Measurements from ENCODE around the gene ACTR1A.

The ACTR1A gene

GRCh38 chr10:102453502-102453901 is 49.0 kb downstream of the ACTR1A start:
- DNase-seq (ENCODE audit: low spot score) = no peak

- DNase-seq (ENCODE audit: low spot score) = peak; percentile 83
Observed at GRCh38 chr10:102452672-102453340, 49.7 kb downstream of the ACTR1A start.

GRCh38 chr10:102451105-102451969 is 51.2 kb downstream of the ACTR1A start, which contains the start of gene C10orf95:
TSS of gene C10orf95 (minus strand) at chr10:102451543. CDS start at chr10:102451093, 450 bp downstream.
- DNase-seq (ENCODE audit: low spot score) = peak; percentile 10

- DNase-seq (ENCODE audit: low spot score) = peak; percentile 88
Observed at GRCh38 chr10:102450374-102451104, 52.0 kb downstream of the ACTR1A start.

GRCh38 chr10:102450124-102450373 is 52.5 kb downstream of the ACTR1A start:
- DNase-seq (ENCODE audit: low spot score) = no peak

- peak; percentile 88 for DNase-seq (ENCODE audit: low spot score)
Observed at GRCh38 chr10:102449321-102450123, 53.0 kb downstream of the ACTR1A start.

- DNase-seq (ENCODE audit: low spot score) = no peak
Observed at GRCh38 chr10:102444851-102445250, 57.7 kb downstream of the ACTR1A start.

DNA sequence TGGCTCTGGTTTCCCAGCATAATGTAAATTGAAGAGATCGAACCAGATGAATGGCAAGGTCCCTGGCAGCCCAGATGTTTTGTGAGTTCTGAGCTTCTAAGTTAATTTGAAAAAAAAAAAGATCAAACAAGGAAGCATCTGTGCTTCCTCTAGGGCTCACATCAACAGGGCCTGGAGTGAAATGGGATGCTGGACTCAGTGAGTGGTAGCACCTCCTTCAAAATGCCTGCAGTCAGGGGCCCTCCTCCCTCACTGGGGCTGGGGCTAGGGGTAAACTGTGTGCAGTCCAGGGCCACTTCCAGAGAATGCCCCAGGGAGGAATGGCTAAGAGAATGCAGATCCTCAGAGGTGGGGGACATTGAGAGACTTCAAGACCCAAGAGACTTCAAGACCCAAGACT is 64.1 kb downstream of the ACTR1A start:
- DNase-seq (ENCODE audit: low spot score) = no peak

- DNase-seq (ENCODE audit: low spot score) = no peak
Observed at GRCh38 chr10:102437515-102437914, 65.0 kb downstream of the ACTR1A start.

- no peak for DNase-seq (ENCODE audit: low spot score)
Observed at GRCh38 chr10:102436312-102436711, 66.2 kb downstream of the ACTR1A start.

GRCh38 chr10:102435529-102436233 is 66.8 kb downstream of the ACTR1A start:
- DNase-seq (ENCODE audit: low spot score) = peak; percentile 67

GRCh38 chr10:102435133-102435497 is 67.4 kb downstream of the ACTR1A start:
- no peak for DNase-seq (ENCODE audit: low spot score)

- DNase-seq (ENCODE audit: low spot score) = no peak
Observed at GRCh38 chr10:102434394-102435132, 67.9 kb downstream of the ACTR1A start.

DNA sequence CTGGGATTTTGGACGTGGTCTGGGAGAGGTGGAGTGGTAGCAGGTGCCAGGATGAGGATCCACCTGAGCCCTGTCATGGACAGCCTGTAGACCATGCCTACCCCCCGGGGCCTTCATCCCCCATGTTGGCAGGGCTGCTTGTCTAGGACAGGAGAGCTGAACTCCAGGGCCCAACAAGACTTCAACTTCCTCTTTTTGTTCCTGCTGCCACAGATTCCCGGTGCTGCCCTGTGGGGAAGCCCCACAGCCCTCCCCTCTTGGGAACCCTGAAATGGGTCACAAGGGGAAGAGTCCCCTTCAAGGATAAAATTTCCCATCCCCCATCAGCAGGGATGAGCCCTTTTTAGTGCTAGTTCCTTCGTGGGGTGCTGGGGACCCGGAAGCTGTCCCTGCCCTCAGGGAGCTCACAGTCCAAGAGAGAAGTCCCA is 68.9 kb downstream of the ACTR1A start:
- DNase-seq (ENCODE audit: low spot score) = no peak

DNA sequence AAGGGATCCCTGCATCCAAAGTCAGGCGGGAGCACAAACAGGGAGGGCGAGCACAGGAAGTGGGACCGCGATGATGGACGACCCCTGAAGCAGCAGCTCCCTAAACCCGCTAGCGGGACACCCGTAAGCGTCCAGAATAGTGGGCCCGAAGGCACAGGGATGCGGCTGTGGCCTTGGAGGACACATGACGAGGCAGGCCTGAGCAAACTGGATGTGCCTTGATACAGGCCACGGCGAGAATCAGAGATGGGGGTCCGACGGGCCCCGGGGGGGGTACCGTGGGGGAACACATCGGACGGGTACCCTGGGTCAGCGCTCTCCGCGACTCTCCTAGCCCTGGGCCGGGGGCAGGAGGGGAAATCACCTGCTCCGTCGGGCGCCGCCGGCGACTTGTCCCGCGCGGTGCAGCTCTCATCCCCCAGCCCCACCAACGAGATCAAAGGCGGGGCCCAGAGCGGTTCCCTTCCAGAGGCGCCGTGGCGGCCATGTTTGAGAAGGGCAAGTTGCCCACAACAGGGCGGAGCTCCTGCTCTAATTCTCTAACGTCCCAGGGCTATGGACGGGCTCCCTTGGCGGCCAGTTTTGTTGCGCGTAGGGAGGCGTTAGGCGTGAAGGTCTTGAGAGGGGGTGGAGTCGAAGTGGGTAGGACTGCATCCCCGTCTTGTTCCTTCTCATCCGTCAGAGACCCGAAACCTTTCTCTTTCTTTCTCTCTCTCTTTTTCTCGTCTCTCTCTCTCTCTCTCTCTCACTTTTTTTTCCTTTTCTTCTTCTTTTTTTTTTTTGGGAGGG is 70.2 kb downstream of the ACTR1A start, which contains the start of gene CUEDC2:
Gene CUEDC2, minus strand, starts transcription at position 413 of the 789 bp plus-strand sequence. CDS start 7,386 bp downstream, outside the sequence.
- DNase-seq (ENCODE audit: low spot score) = peak; percentile 98

DNA sequence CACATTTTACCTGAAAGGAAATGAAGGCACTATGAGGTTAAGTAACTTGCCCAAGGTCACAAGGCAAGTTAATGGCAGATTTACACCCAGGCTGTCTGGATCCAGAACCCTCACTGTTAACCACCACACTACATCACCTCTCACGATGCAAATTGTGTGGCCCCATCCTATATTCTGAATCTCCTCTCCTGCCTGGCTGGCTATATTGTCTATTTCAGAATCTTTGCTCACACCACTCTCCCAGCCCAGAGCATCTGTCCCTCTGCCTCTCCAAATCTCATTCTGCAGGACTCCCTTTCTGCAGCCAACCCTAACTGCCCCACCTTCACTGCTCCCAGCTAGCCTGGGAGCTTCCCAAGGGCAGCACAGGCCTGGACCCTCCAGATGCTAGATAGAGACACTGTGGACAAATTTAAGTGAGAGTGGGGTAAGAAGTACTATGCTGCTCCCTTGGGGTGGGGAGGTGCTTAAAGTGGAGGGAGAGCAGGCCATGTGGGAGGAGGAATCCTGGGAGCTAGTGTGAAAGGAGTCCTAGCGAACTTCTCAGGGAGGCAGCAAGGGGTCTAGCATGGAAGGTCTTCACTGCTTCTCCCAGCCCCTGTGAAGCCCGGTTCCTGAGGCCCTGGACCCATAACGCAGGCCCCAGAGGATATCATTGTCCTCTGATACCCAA is 70.9 kb downstream of the ACTR1A start:
- no peak for DNase-seq (ENCODE audit: low spot score)

DNA sequence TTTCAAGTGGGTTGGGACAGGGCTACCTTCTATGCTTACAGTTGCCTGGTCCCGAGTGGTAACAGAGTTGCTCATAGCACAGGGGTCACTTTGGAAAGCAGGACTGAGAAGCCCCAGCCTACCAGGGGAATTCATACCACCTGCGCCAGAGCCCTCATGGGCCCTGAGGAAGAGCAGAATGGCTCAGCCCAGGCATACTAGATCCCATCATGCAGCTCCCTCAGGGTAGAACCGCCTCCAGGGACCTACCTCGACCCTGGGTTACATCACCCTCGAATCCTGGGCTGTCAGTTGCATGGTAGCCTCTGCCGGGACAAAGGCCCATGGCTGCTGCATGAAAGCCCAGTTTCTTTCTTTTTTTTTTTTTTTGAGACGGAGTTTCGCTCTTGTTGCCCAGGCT is 73.0 kb downstream of the ACTR1A start:
- DNase-seq (ENCODE audit: low spot score) = no peak

Measured in activated CD4-positive, alpha-beta T cell treated with anti-CD3 and anti-CD28 coated beads, Interleukin-2, Interleukin-4, amounts not matched to agents 100 ng/mL and 50 ng/mL, durations not matched to agents 16 hours and 8 hours (primary cell).